Stomach (tissue), 9 donors: ENCODE results near the gene IZUMO1. TPM values are rescaled to one million over a fixed set of nuclear protein-coding genes. Genes with fewer than 3 reads are reported as not detected.

Experiments
- DNase-seq, 2 donors: peaks; one replicate each; pipeline versions ENCODE4 v3.0.0 to v3.0.0-alpha.2; 2013 to 2019
- H3K27ac ChIP-seq, 5 donors: fragments of 200-600 bp in 4 of 5; sonication (generic) in 4 of 5; one replicate each; pipeline ENCODE4 v1.5.1; 2013 to 2019; ENCODE audit warnings: mild to moderate bottlenecking in 1 of 5, moderate library complexity in 1 of 5
- H3K27me3 ChIP-seq, 3 donors: fragments of 200-600 bp; sonication (generic); one replicate each; pipeline ENCODE4 v1.5.1; 2017 to 2019; ENCODE audit warnings: mixed run types in 1 of 3
- H3K36me3 ChIP-seq, 4 donors: fragments of 200-600 bp; sonication (generic); 1 replicate in 3 of 4; 2 replicates in 1 of 4; pipeline ENCODE4 v1.5.1; 2016 to 2019
- H3K4me1 ChIP-seq, 4 donors: fragments of 200-600 bp; sonication (generic); one replicate each; pipeline ENCODE4 v1.5.1; 2016 to 2019
- H3K4me3 ChIP-seq, 4 donors: fragments of 200-600 bp; sonication (generic) in 3 of 4; one replicate each; pipeline ENCODE4 v1.5.1; 2016 to 2019; ENCODE audit warnings: mild to moderate bottlenecking in 1 of 4
- H3K9me3 ChIP-seq, 4 donors: fragments of 200-600 bp; sonication (generic); one replicate each; pipeline ENCODE4 v1.5.1; 2016 to 2019
- CTCF ChIP-seq, 7 experiments: fragments of 450-650 bp in 4 of 7; fragments of 200-600 bp in 3 of 7; sonication (generic) in 3 of 7; IDR thresholded peaks; one replicate each; pipeline ENCODE4 v1.5.1; 2016 to 2019; ENCODE audit warnings: antibody characterized with exemption in 7 of 7, control low read depth in 2 of 7, mild to moderate bottlenecking in 1 of 7
- EP300 ChIP-seq: sonication (generic); formaldehyde crosslinking; IDR thresholded peaks from one replicate; pipeline ENCODE4 v1.6.1; 2017; ENCODE audit warnings: antibody characterized with exemption
- POLR2A ChIP-seq, 4 donors: fragments of 450-650 bp; IDR thresholded peaks; one replicate each; pipeline ENCODE4 v1.6.1; 2016; ENCODE audit warnings: antibody characterized with exemption in 4 of 4, control low read depth in 2 of 4, mild to moderate bottlenecking in 1 of 4, moderate library complexity in 1 of 4
- POLR2AphosphoS5 ChIP-seq, 3 donors: sonication (generic); formaldehyde crosslinking; IDR thresholded peaks; one replicate each; pipeline ENCODE4 v1.6.1; 2016; ENCODE audit warnings: antibody characterized with exemption in 3 of 3
- WGBS, 5 donors: extraction: QIAGEN DNeasy Blood & Tissue Kit in 3 of 5; methylation state at CpG; one replicate each; pipeline versions ENCODE4 v1.1.5 to v1.1.7; 2013 to 2018; 5-methylcytosine and 5-hydroxymethylcytosine counted together
- intact Hi-C: fragments of 100-400 bp; cut with DNase I; formaldehyde crosslinking; loops from one replicate; pipeline ENCODE4 v1.15.1; 2023; ENCODE audit warnings: low total_unique reads
- polyA plus RNA-seq, 3 donors: library from polyadenylated mRNA; stranded (reverse); fragments of 200-250 nt; gene quantifications; one replicate each; pipeline ENCODE4 v1.2.3, GENCODE V29; 2013
- total RNA-seq, 5 donors: library from RNA; depleted of rRNA; stranded (reverse); fragments of >200 nt; gene quantifications; one replicate each; pipeline versions ENCODE4 v1.1.0 to v1.2.3, GENCODE V29; 2014 to 2016
- donor health status: healthy with polysubstance abuse.
- donor health status: Bipolar disorder and iron deficiency.
- donor health status: healthy.

The IZUMO1 gene
- total and polyA plus RNA-seq, 8 donors, result 0.62 to 14.3 (median 4.0) TPM; not detected in 3

GRCh38 chr19:48760504-48761205 lies 13.9 kb upstream of the IZUMO1 start:
- peak in 1 of 2 donors; percentile 58 for DNase-seq
- Histone ChIP-seq H3K4me3 (no peak overlapping the region), H3K4me1 (peaks cover 0 to 7% (median 4%) of the 10 kb centered on the region in 4 donors), H3K27me3 (peaks cover 0 to 4% (median 0%) of the 10 kb centered on the region in 3 donors), H3K36me3 (no peaks in the 10 kb centered on the region), H3K9me3 (no peaks in the 10 kb centered on the region), H3K27ac (peak overlapping the region in 3 of 5 donors; percentile 10 to 42 (median 39))
- no peak for TF ChIP-seq POLR2A (IDR thresholded peaks at IDR 0.05)
- no peak for TF ChIP-seq EP300
- TF ChIP-seq CTCF (IDR thresholded peaks at IDR 0.05), result no peak
- TF ChIP-seq POLR2AphosphoS5 (IDR thresholded peaks at IDR 0.05), result no peak
- intact Hi-C loops, result no loop called here
- WGBS, 5 donors, result 60 to 80% (median 69%) methylated on average over 16 of the region's 16 CpGs

DNA sequence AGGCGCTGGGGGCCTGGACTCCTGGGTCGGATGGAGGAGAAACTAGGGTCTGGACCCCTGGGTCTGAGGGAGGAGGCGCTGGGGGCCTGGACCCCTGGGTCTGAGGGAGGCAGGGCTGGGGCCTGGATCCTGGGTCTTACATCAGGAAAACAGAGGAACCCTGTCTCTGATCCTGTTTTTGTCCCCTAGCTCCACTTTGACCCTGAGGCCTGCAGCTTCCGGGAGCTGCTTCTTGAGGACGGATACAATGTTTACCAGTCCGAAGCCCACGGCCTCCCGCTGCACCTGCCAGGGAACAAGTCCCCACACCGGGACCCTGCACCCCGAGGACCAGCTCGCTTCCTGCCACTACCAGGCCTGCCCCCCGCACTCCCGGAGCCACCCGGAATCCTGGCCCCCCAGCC lies 11.0 kb upstream of the IZUMO1 start:
- H3K27me3 ChIP-seq, result peaks cover 0 to 23% (median 4%) of the 10 kb centered on the region in 3 donors
- 77 to 89% (median 84%) methylated on average over 12 to 14 of the region's 14 CpGs for WGBS, 5 donors

GRCh38 chr19:48757089-48757675 lies 10.5 kb upstream of the IZUMO1 start:
- Histone ChIP-seq H3K27ac (no peak overlapping the region), H3K4me1 (peaks cover 6 to 18% (median 14%) of the 10 kb centered on the region in 4 donors), H3K36me3 (no peaks in the 10 kb centered on the region), H3K4me3 (no peak overlapping the region), H3K27me3 (peaks cover 0 to 24% (median 10%) of the 10 kb centered on the region in 3 donors), H3K9me3 (no peaks in the 10 kb centered on the region)
- 79 to 93% (median 87%) methylated on average over 9 to 12 of the region's 12 CpGs for WGBS, 5 donors
- TF ChIP-seq POLR2A (IDR thresholded peaks at IDR 0.05) (no peak), POLR2AphosphoS5 (IDR thresholded peaks at IDR 0.05) (no peak), EP300 (no peak), CTCF (IDR thresholded peaks at IDR 0.05) (no peak)
- intact Hi-C loops, result no loop called here
- no peak for DNase-seq

More for the DNA sequence above, 11.0 kb upstream of the IZUMO1 start:
- no peak for DNase-seq
- no peak for TF ChIP-seq EP300
- TF ChIP-seq CTCF (IDR thresholded peaks at IDR 0.05), result no peak
- TF ChIP-seq POLR2A (IDR thresholded peaks at IDR 0.05), result no peak
- H3K9me3 ChIP-seq, result no peaks in the 10 kb centered on the region
- H3K36me3 ChIP-seq, result no peaks in the 10 kb centered on the region
- H3K4me1 ChIP-seq, result peaks cover 6 to 12% (median 9%) of the 10 kb centered on the region in 4 donors
- no peak overlapping the region for H3K4me3 ChIP-seq
- intact Hi-C loops, result no loop called here
- no peak overlapping the region for H3K27ac ChIP-seq

DNA sequence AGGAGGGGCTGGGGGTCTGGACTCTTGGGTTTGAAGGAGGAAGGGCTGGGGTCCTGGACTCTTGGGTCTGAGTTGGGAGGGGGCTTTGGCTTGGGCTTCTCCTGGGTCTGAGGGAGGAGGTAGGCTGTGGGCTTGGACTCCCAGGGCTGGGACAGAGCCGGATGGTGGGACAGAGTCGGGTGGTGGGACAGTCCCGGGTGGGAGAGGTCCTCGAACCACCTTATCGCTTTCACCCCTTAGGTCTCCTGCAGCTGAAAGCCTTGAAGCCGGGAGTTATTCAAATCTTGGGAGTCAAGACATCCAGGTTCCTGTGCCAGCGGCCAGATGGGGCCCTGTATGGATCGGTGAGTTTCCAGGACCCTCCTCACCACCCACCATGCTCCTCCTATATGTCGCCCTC lies 10.0 kb upstream of the IZUMO1 start:
- Histone ChIP-seq H3K9me3 (no peaks in the 10 kb centered on the region), H3K36me3 (no peaks in the 10 kb centered on the region), H3K4me3 (no peak overlapping the region), H3K27ac (no peak overlapping the region), H3K27me3 (peaks cover 0 to 29% (median 10%) of the 10 kb centered on the region in 3 donors), H3K4me1 (peaks cover 6 to 20% (median 17%) of the 10 kb centered on the region in 4 donors)
- intact Hi-C loops, result no loop called here
- DNase-seq, result no peak
- TF ChIP-seq EP300, result no peak
- no peak for TF ChIP-seq CTCF (IDR thresholded peaks at IDR 0.05)
- TF ChIP-seq POLR2AphosphoS5 (IDR thresholded peaks at IDR 0.05), result no peak
- no peak for TF ChIP-seq POLR2A (IDR thresholded peaks at IDR 0.05)
- 79 to 90% (median 85%) methylated on average over 6 to 9 of the region's 9 CpGs for WGBS, 5 donors
